SK-N-SH treated with all-trans-retinoic acid at 6 μM for 48 hours (cell line): ENCODE data around the gene VEGFC.

Experiments used
- ATAC-seq: fragments of 200-7000 bp; cut with Tn5 transposase; 3 replicates; pipeline ENCODE4 v1.9.1; 2020; ENCODE audit warnings: mild to moderate bottlenecking, moderate library complexity
- ARNTL ChIP-seq: fragments of 450-650 bp; formaldehyde crosslinking; IDR thresholded peaks from 2 replicates; pipeline ENCODE4 v1.5.0; 2020; ENCODE audit warnings: low read depth, mild to moderate bottlenecking, moderate library complexity, borderline replicate concordance
- BACH2 ChIP-seq: fragments of 250-450 bp; sonication (Bioruptor Pico); IDR thresholded peaks from 2 replicates; pipeline ENCODE4 v1.9.0; 2021; ENCODE audit warnings: mild to moderate bottlenecking, borderline replicate concordance
- CSDC2 ChIP-seq: fragments of 250-450 bp; sonication (Bioruptor Pico); IDR thresholded peaks from 2 replicates; pipeline ENCODE4 v1.5.0; 2020; ENCODE audit warnings: mild to moderate bottlenecking, moderate library complexity
- ESRRG ChIP-seq: fragments of 250-450 bp; sonication (Bioruptor Pico); IDR thresholded peaks from 2 replicates; pipeline ENCODE4 v1.6.1; 2021; ENCODE audit warnings: mild to moderate bottlenecking
- GLIS3 ChIP-seq: fragments of 250-450 bp; sonication (Bioruptor Pico); IDR thresholded peaks from 2 replicates; pipeline ENCODE4 v1.5.0; 2020; ENCODE audit warnings: mild to moderate bottlenecking, moderate library complexity
- ISL1 ChIP-seq: fragments of 250-450 bp; sonication (Bioruptor Pico); IDR thresholded peaks from 2 replicates; pipeline ENCODE4 v2.1.2; 2022; ENCODE audit warnings: mild to moderate bottlenecking, moderate library complexity
- OSR1 ChIP-seq: fragments of 250-450 bp; sonication (Bioruptor Pico); IDR thresholded peaks from 2 replicates; pipeline ENCODE4 v1.8.0; 2022; ENCODE audit warnings: moderate library complexity, mild to moderate bottlenecking, inconsistent platforms
- PATZ1 ChIP-seq: fragments of 250-450 bp; sonication (Bioruptor Pico); IDR thresholded peaks from 2 replicates; pipeline ENCODE4 v1.8.0; 2020; ENCODE audit warnings: mild to moderate bottlenecking, moderate library complexity, borderline replicate concordance
- PPARA ChIP-seq: fragments of 250-450 bp; sonication (Bioruptor Pico); IDR thresholded peaks from 2 replicates; pipeline ENCODE4 v1.5.0; 2020; ENCODE audit warnings: mild to moderate bottlenecking, borderline replicate concordance
- RARB ChIP-seq: fragments of 250-450 bp; sonication (Bioruptor Pico); IDR thresholded peaks from 2 replicates; pipeline ENCODE4 v1.8.0; 2021; ENCODE audit warnings: mild to moderate bottlenecking, moderate library complexity
- SNAI2 ChIP-seq: fragments of 250-450 bp; sonication (Bioruptor Pico); IDR thresholded peaks from 2 replicates; pipeline ENCODE4 v1.5.0; 2020; ENCODE audit warnings: mild to moderate bottlenecking, moderate library complexity
- TCF4 ChIP-seq: fragments of 250-450 bp; sonication (Bioruptor Pico); IDR thresholded peaks from 2 replicates; pipeline ENCODE4 v1.8.0; 2021; ENCODE audit warnings: mild to moderate bottlenecking, moderate library complexity, borderline replicate concordance
- TOX ChIP-seq: fragments of 250-450 bp; sonication (Bioruptor Pico); IDR thresholded peaks from 2 replicates; pipeline ENCODE4 v1.8.0; 2021; ENCODE audit warnings: mild to moderate bottlenecking, moderate library complexity, borderline replicate concordance
- TSHZ2 ChIP-seq: fragments of 250-450 bp; sonication (Bioruptor Pico); IDR thresholded peaks from 2 replicates; pipeline ENCODE4 v1.5.0; 2020; ENCODE audit warnings: mild to moderate bottlenecking, moderate library complexity
- ZC3H10 ChIP-seq: fragments of 250-450 bp; sonication (Bioruptor Pico); IDR thresholded peaks from 2 replicates; pipeline ENCODE4 v1.5.1; 2021; ENCODE audit warnings: mild to moderate bottlenecking, moderate library complexity
- ZFP30 ChIP-seq: fragments of 450-650 bp; formaldehyde crosslinking; IDR thresholded peaks from 2 replicates; pipeline ENCODE4 v1.5.0; 2022; ENCODE audit warnings: mild to moderate bottlenecking, moderate library complexity
- ZNF565 ChIP-seq: fragments of 450-650 bp; formaldehyde crosslinking; conservative IDR thresholded peaks from 2 replicates; pipeline ENCODE4 v1.5.0; 2020; ENCODE audit warnings: low read depth, mild to moderate bottlenecking, moderate library complexity
- ZNF70 ChIP-seq: fragments of 450-650 bp; formaldehyde crosslinking; IDR thresholded peaks from 2 replicates; pipeline ENCODE4 v1.5.0; 2020; ENCODE audit warnings: mild to moderate bottlenecking, moderate library complexity
- ZNF8 ChIP-seq: fragments of 450-650 bp; formaldehyde crosslinking; IDR thresholded peaks from 2 replicates; pipeline ENCODE4 v1.5.0; 2020; ENCODE audit warnings: mild to moderate bottlenecking, moderate library complexity
- TF ChIP-seq, protein P1 (sequence below): fragments of 250-450 bp; sonication (Bioruptor Pico); IDR thresholded peaks from 2 replicates; pipeline ENCODE4 v1.5.1; 2021; ENCODE audit warnings: mild to moderate bottlenecking, moderate library complexity
- TF ChIP-seq, protein P2 (sequence below): fragments of 250-450 bp; sonication (Bioruptor Pico); IDR thresholded peaks from 2 replicates; pipeline ENCODE4 v1.5.1; 2020; ENCODE audit warnings: low read depth, mild to moderate bottlenecking, moderate library complexity
- TF ChIP-seq, protein P3 (sequence below): fragments of 250-450 bp; sonication (Bioruptor Pico); IDR thresholded peaks from 2 replicates; pipeline ENCODE4 v1.8.0; 2021; ENCODE audit warnings: low read depth, mild to moderate bottlenecking, moderate library complexity, borderline replicate concordance

Gene VEGFC

GRCh38 chr4:176690716-176691115, 102.0 kb downstream of the VEGFC start:
- TF ChIP-seq, protein P1, sequence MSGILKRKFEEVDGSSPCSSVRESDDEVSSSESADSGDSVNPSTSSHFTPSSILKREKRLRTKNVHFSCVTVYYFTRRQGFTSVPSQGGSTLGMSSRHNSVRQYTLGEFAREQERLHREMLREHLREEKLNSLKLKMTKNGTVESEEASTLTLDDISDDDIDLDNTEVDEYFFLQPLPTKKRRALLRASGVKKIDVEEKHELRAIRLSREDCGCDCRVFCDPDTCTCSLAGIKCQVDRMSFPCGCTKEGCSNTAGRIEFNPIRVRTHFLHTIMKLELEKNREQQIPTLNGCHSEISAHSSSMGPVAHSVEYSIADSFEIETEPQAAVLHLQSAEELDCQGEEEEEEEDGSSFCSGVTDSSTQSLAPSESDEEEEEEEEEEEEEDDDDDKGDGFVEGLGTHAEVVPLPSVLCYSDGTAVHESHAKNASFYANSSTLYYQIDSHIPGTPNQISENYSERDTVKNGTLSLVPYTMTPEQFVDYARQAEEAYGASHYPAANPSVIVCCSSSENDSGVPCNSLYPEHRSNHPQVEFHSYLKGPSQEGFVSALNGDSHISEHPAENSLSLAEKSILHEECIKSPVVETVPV (CRISPR knock-in tag) = no peak
- no peak for TF ChIP-seq ZNF565 (CRISPR knock-in tag)
- no peak for TF ChIP-seq PATZ1
- TF ChIP-seq TCF4 (CRISPR knock-in tag) = no peak
- no peak for TF ChIP-seq TOX (CRISPR knock-in tag)
- TF ChIP-seq SNAI2 (CRISPR knock-in tag) = no peak
- no peak for TF ChIP-seq GLIS3
- TF ChIP-seq CSDC2 (CRISPR knock-in tag) = no peak
- no peak for TF ChIP-seq ZFP30 (CRISPR knock-in tag)
- ATAC-seq = no peak

GRCh38 chr4:176680668-176681180, 112.0 kb downstream of the VEGFC start:
- no peak for TF ChIP-seq ZC3H10 (CRISPR knock-in tag)
- no peak for TF ChIP-seq TOX (CRISPR knock-in tag)
- TF ChIP-seq ZNF8 (CRISPR knock-in tag) = no peak
- TF ChIP-seq TSHZ2 = no peak
- TF ChIP-seq GLIS3 = no peak
- no peak for TF ChIP-seq ZNF70 (CRISPR knock-in tag)
- no peak for TF ChIP-seq SNAI2 (CRISPR knock-in tag)
- TF ChIP-seq ISL1 (CRISPR knock-in tag) = no peak
- no peak for TF ChIP-seq RARB
- TF ChIP-seq, protein P2, sequence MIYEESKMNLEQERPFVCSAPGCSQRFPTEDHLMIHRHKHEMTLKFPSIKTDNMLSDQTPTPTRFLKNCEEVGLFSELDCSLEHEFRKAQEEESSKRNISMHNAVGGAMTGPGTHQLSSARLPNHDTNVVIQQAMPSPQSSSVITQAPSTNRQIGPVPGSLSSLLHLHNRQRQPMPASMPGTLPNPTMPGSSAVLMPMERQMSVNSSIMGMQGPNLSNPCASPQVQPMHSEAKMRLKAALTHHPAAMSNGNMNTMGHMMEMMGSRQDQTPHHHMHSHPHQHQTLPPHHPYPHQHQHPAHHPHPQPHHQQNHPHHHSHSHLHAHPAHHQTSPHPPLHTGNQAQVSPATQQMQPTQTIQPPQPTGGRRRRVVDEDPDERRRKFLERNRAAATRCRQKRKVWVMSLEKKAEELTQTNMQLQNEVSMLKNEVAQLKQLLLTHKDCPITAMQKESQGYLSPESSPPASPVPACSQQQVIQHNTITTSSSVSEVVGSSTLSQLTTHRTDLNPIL (CRISPR knock-in tag) = no peak
- TF ChIP-seq CSDC2 (CRISPR knock-in tag) = no peak
- TF ChIP-seq ESRRG = no peak
- TF ChIP-seq, protein P3, sequence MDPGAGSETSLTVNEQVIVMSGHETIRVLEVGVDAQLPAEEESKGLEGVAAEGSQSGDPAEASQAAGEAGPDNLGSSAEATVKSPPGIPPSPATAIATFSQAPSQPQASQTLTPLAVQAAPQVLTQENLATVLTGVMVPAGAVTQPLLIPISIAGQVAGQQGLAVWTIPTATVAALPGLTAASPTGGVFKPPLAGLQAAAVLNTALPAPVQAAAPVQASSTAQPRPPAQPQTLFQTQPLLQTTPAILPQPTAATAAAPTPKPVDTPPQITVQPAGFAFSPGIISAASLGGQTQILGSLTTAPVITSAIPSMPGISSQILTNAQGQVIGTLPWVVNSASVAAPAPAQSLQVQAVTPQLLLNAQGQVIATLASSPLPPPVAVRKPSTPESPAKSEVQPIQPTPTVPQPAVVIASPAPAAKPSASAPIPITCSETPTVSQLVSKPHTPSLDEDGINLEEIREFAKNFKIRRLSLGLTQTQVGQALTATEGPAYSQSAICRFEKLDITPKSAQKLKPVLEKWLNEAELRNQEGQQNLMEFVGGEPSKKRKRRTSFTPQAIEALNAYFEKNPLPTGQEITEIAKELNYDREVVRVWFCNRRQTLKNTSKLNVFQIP (CRISPR knock-in tag) = no peak
- TF ChIP-seq, protein P1 (CRISPR knock-in tag) = no peak
- no peak for TF ChIP-seq BACH2 (CRISPR knock-in tag)
- no peak for TF ChIP-seq ARNTL
- no peak for ATAC-seq

DNA sequence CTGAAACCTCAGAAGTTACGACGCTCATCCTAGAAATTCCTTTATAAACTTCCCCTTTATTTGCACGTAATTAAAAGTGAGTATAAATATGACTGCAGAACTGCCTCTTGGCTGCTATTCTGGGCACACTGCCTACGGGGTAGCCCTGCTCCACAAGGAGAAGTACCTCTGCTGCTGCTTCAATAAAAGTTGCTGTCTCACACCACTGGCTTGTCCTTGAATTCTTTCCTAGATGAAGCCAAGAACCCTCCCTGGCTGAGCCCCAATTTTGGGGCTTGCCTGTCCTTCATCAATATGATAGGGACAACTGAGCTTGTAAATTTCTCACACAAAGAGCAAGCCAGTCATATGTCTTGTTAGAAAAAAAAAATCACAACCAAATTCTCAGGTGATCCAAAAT, 115.8 kb downstream of the VEGFC start:
- ATAC-seq = peak; percentile 52
- no peak for TF ChIP-seq ISL1 (CRISPR knock-in tag)
- no peak for TF ChIP-seq CSDC2 (CRISPR knock-in tag)
- TF ChIP-seq ZNF565 (CRISPR knock-in tag) = no peak
- TF ChIP-seq BACH2 (CRISPR knock-in tag) = no peak
- TF ChIP-seq TSHZ2 = no peak
- TF ChIP-seq PATZ1 = no peak
- TF ChIP-seq PPARA (CRISPR knock-in tag) = no peak
- no peak for TF ChIP-seq ARNTL
- no peak for TF ChIP-seq ESRRG
- no peak for TF ChIP-seq ZC3H10 (CRISPR knock-in tag)
- TF ChIP-seq OSR1 (CRISPR knock-in tag) = no peak
- no peak for TF ChIP-seq SNAI2 (CRISPR knock-in tag)
